Endothelial cell of umbilical vein (primary cell): ENCODE results near the gene KIF1B. TPM values are rescaled to one million over a fixed set of nuclear protein-coding genes. Genes with fewer than 3 reads are reported as not detected.

Source experiments
- BruUV-seq: library from RNA; stranded (reverse); fragments of 400-500 nt; replicated peaks from 2 replicates; lab custom pipeline; 2021; lab: Mats Ljungman, UMichigan
- CTCF ChIA-PET: fragments of 300-600, 350-600 bp; sonication (Branson Sonifier 250); formaldehyde crosslinking; loops from one replicate; lab custom pipeline; 2021; ENCODE audit warnings: antibody characterized with exemption, inconsistent platforms; lab: Charles Lee
- POLR2A ChIA-PET: fragments of 300-600, 350-600 bp; sonication (Branson Sonifier 250); formaldehyde crosslinking; loops from one replicate; lab custom pipeline; 2021; ENCODE audit warnings: antibody characterized with exemption, inconsistent platforms; lab: Charles Lee
- DNase-seq: peaks from one replicate; pipeline ENCODE4 v3.0.0-alpha.2; 2011; ENCODE audit warnings: low read depth, low spot score
- FAIRE-seq: peaks from 2 replicates; lab custom pipeline; 2011; peaks lifted over from hg19 to GRCh38; lab: Jason Lieb, UNC
- H2AFZ ChIP-seq: 2 replicates; pipeline ENCODE4 v1.6.0; 2012; ENCODE audit warnings: low read depth, low read length, control low read depth, inconsistent platforms
- H3K27ac ChIP-seq: 2 replicates; pipeline ENCODE4 v1.5.1; 2011; ENCODE audit warnings: low read depth, mild to moderate bottlenecking, control low read depth, low read length, moderate library complexity; ENCODE audit not compliant: insufficient read depth
- H3K27me3 ChIP-seq, 2 experiments: 2 replicates each; pipeline versions ENCODE4 v1.6.0 to v1.6.1; 2011; ENCODE audit warnings: low read length in 2 of 2, mixed read lengths in 1 of 2; ENCODE audit not compliant: control insufficient read depth in 2 of 2, insufficient read depth in 2 of 2
- H3K36me3 ChIP-seq, 2 experiments: 2 replicates in 1 of 2; 3 replicates in 1 of 2; pipeline ENCODE4 v1.5.1; 2011; ENCODE audit warnings: low read length in 2 of 2, mild to moderate bottlenecking in 1 of 2, moderate library complexity in 1 of 2; ENCODE audit not compliant: control insufficient read depth in 2 of 2, insufficient read depth in 2 of 2; ENCODE audit errors: extremely low read depth in 1 of 2
- H3K4me1 ChIP-seq: 3 replicates; pipeline ENCODE4 v1.5.1; 2011; ENCODE audit warnings: mild to moderate bottlenecking, low read length; ENCODE audit not compliant: control insufficient read depth, insufficient read depth; ENCODE audit errors: extremely low read depth
- H3K4me2 ChIP-seq: 2 replicates; pipeline ENCODE4 v1.6.1; 2011; ENCODE audit warnings: low read length, control low read depth, mixed read lengths; ENCODE audit not compliant: insufficient read depth
- H3K4me3 ChIP-seq, 3 experiments: fragments of 200-600 bp in 1 of 3; sonication (generic), shearing (Covaris generic) in 1 of 3; replicated peaks in 1 of 3; 2 replicates each; pipeline ENCODE4 v1.5.1; 2011 to 2016; ENCODE audit warnings: control low read depth in 3 of 3, low read length in 3 of 3, mild to moderate bottlenecking in 2 of 3, inconsistent platforms in 1 of 3, low read depth in 1 of 3, moderate library complexity in 1 of 3; ENCODE audit not compliant: insufficient read depth in 1 of 3
- H3K79me2 ChIP-seq: 2 replicates; pipeline ENCODE4 v1.6.0; 2012; ENCODE audit warnings: low read length, inconsistent platforms; ENCODE audit not compliant: control insufficient read depth, insufficient read depth
- H3K9ac ChIP-seq: replicated peaks from 2 replicates; pipeline ENCODE3; 2011; ENCODE audit warnings: low read length, control low read depth; ENCODE audit not compliant: insufficient read depth; ENCODE audit errors: extremely low read depth
- H3K9me1 ChIP-seq: replicated peaks from 3 replicates; pipeline ENCODE4 v1.6.0; 2011; ENCODE audit warnings: mild to moderate bottlenecking, low read length; ENCODE audit not compliant: control insufficient read depth, insufficient read depth; ENCODE audit errors: extremely low read depth
- H3K9me3 ChIP-seq: replicated peaks from 2 replicates; pipeline ENCODE4 v1.5.1; 2012; ENCODE audit warnings: low read length, inconsistent platforms; ENCODE audit not compliant: control insufficient read depth, insufficient read depth
- H4K20me1 ChIP-seq: replicated peaks from 2 replicates; pipeline ENCODE3; 2011; ENCODE audit warnings: mild to moderate bottlenecking, low read length; ENCODE audit not compliant: control insufficient read depth, insufficient read depth; ENCODE audit errors: extremely low read depth
- EZH2 ChIP-seq: IDR thresholded peaks from 2 replicates; pipeline ENCODE4 v1.6.1; 2012; ENCODE audit warnings: borderline replicate concordance, low read depth, mild to moderate bottlenecking, moderate library complexity, low read length, inconsistent platforms; ENCODE audit not compliant: severe bottlenecking
- FOS ChIP-seq: IDR thresholded peaks from 2 replicates; pipeline ENCODE4 v1.6.1; 2011; ENCODE audit warnings: mild to moderate bottlenecking, low read length, moderate library complexity, borderline replicate concordance; ENCODE audit not compliant: insufficient read depth
- GATA2 ChIP-seq: IDR thresholded peaks from 2 replicates; pipeline ENCODE4 v1.7.0; 2011; ENCODE audit warnings: low read depth, mild to moderate bottlenecking, moderate library complexity, mixed read lengths, low read length; ENCODE audit not compliant: insufficient read length, insufficient read depth
- JUN ChIP-seq: IDR thresholded peaks from 2 replicates; pipeline ENCODE4 v1.6.1; 2011; ENCODE audit warnings: borderline replicate concordance, low read depth; ENCODE audit not compliant: insufficient read length, insufficient read depth
- MYC ChIP-seq: IDR thresholded peaks from one replicate; pipeline ENCODE4 v1.6.1; 2011; ENCODE audit warnings: mild to moderate bottlenecking, low read depth, low read length
- POLR2A ChIP-seq: IDR thresholded peaks from 2 replicates; pipeline ENCODE4 v1.6.1; 2012; ENCODE audit warnings: low read depth, mild to moderate bottlenecking, control low read depth, low read length
- POLR2AphosphoS5 ChIP-seq: IDR thresholded peaks from 2 replicates; pipeline ENCODE4 v1.6.1; 2012; ENCODE audit warnings: low read depth, mild to moderate bottlenecking, control low read depth, low read length, moderate library complexity; ENCODE audit not compliant: insufficient read depth
- dilution Hi-C: fragments of 300-500 bp; cut with MboI; formaldehyde crosslinking; loops from one replicate; pipeline ENCODE4 v1.15.0; 2019; ENCODE audit warnings: low sequenced_read_pairs; ENCODE audit not compliant: extremely low pct_ligation_motif_present
- intact Hi-C: fragments of 100-400 bp; cut with micrococcal nuclease; formaldehyde crosslinking; loops from one replicate; pipeline ENCODE4 v1.10.0; 2022
- polyA plus RNA-seq, 4 experiments: library from polyadenylated mRNA; depleted of rRNA in 3 of 4; stranded (reverse) in 3 of 4; unstranded in 1 of 4; fragments of >200 nt; gene quantifications; 2 replicates each; pipeline versions ENCODE4 v1.2.1 to v1.2.3, GENCODE V29; 2011 to 2012; ENCODE audit warnings: missing spikeins in 1 of 4
- total RNA-seq: library from RNA; stranded (reverse); gene quantifications from 2 replicates; pipeline ENCODE4 v1.2.3, GENCODE V29; 2021
- TF ChIP-seq, protein P1 (sequence below), 2 donors: IDR thresholded peaks; 1 replicate in 1 of 2; 2 replicates in 1 of 2; pipeline ENCODE4 v1.5.1; 2011; ENCODE audit warnings: low read length in 2 of 2, mild to moderate bottlenecking in 2 of 2, moderate library complexity in 2 of 2, control low read depth in 1 of 2, inconsistent platforms in 1 of 2, low read depth in 1 of 2; ENCODE audit not compliant: insufficient read depth in 1 of 2; ENCODE audit errors: extremely low read depth in 1 of 2
- TF ChIP-seq, protein P2 (sequence below): IDR thresholded peaks from 2 replicates; pipeline ENCODE4 v1.6.1; 2011; ENCODE audit not compliant: insufficient read depth, insufficient read length

KIF1B gene
- total and polyA plus RNA-seq, 2 donors (not counting 3 experiments of a cell fraction or from before 2014, with no cell fraction given): 14.8 to 58.6 TPM

DNA sequence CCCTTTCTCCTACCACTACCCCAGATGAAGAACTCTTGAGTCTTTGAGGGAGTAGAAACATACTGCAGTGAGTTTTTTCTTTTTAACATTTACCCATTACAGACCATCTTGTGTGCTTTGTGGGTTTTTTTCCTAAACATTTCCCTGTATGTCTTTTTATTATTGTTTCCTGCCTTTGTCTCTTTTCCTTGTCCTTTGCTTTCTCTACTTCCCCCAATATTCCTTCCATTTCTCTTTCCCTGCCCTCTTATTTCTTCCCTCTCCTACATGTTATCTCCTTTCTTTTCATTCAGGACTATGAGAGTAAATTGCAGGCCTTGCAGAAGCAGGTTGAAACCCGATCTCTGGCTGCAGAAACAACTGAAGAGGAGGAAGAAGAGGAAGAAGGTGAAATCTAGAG, 109.4 kb downstream of the KIF1B start:
- FAIRE-seq: no peak
- Histone ChIP-seq H3K79me2 (no peaks in the 10 kb centered on the region), H3K36me3 (peaks cover 3 to 5% of the 10 kb centered on the region in 2 experiments), H3K9me1 (no peaks in the 10 kb centered on the region), H3K4me3 (no peak overlapping the region), H4K20me1 (no peaks in the 10 kb centered on the region), H2AFZ (no peak overlapping the region), H3K9ac (no peak overlapping the region), H3K4me1 (no peaks in the 10 kb centered on the region), H3K4me2 (no peak overlapping the region), H3K27me3 (no peaks in the 10 kb centered on the region), H3K27ac (no peak overlapping the region), H3K9me3 (no peaks in the 10 kb centered on the region)
- no peak for DNase-seq
- intact Hi-C loops: no loop called here
- POLR2A ChIA-PET: no interaction called here
- TF ChIP-seq MYC: no peak
- no peak for TF ChIP-seq POLR2AphosphoS5
- no peak for TF ChIP-seq EZH2
- TF ChIP-seq GATA2: no peak
- TF ChIP-seq, protein P1, sequence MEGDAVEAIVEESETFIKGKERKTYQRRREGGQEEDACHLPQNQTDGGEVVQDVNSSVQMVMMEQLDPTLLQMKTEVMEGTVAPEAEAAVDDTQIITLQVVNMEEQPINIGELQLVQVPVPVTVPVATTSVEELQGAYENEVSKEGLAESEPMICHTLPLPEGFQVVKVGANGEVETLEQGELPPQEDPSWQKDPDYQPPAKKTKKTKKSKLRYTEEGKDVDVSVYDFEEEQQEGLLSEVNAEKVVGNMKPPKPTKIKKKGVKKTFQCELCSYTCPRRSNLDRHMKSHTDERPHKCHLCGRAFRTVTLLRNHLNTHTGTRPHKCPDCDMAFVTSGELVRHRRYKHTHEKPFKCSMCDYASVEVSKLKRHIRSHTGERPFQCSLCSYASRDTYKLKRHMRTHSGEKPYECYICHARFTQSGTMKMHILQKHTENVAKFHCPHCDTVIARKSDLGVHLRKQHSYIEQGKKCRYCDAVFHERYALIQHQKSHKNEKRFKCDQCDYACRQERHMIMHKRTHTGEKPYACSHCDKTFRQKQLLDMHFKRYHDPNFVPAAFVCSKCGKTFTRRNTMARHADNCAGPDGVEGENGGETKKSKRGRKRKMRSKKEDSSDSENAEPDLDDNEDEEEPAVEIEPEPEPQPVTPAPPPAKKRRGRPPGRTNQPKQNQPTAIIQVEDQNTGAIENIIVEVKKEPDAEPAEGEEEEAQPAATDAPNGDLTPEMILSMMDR (IDR thresholded peaks at IDR 0.05; ENCODE audit: extremely low read depth in 1 of 2, insufficient read depth in 1 of 2, low read depth in 1 of 2, low read length in 2 of 2): no peak
- no peak for TF ChIP-seq POLR2A
- TF ChIP-seq, protein P2, sequence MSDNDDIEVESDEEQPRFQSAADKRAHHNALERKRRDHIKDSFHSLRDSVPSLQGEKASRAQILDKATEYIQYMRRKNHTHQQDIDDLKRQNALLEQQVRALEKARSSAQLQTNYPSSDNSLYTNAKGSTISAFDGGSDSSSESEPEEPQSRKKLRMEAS: no peak
- TF ChIP-seq JUN: no peak
- TF ChIP-seq FOS: no peak
- BruUV-seq: no TSS peak
- CTCF ChIA-PET: no interaction called here
- dilution Hi-C loops: no loop called here
